Measurements from ENCODE around the gene CSNK2A1. TPM values are rescaled to one million over a fixed set of nuclear protein-coding genes. Genes with fewer than 3 reads are reported as not detected.
A peak's percentile ranks its signal among the peaks of the same experiment; 100 is the strongest.

CSNK2A1 gene
- total and polyA plus RNA-seq, 2 of the 8 experiments (the other 6 are each of a cell fraction or from before 2014, with no cell fraction given), result 117 to 260 TPM

DNA sequence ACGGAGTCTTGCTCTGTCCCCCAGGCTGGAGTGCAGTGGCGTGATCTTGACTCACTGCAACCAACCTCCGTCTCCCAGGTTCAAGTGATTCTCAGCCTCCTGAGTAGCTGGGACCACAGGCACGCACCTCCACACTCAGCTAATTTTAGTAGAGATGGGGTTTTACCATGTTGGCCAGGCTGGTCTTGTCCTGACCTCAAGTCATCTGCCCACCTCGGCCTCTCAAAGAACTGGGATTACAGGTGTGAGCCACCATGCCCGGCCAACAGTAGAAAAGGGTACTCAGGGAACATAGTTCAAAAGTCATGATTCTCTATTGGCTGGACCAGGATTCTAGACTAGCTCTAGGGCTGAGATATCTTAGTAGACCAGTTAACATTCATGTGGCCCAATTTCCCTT lies 5.6 kb downstream of the CSNK2A1 start:
- Histone ChIP-seq H3K4me3 (ENCODE audit: extremely low read depth in 1 of 4, insufficient read depth in 2 of 4, low read depth in 3 of 4, low read length in 4 of 4) (no peak overlapping the region), H3K36me3 (ENCODE audit: control insufficient read depth in 2 of 4, insufficient read depth in 4 of 4, low read length in 3 of 4) (peaks cover 0 to 7% (median 2%) of the 10 kb centered on the region in 4 experiments; a peak in 2 of 8 replicates), H3K79me1 (ENCODE audit: low read depth, low read length) (peaks cover 2% of the 10 kb centered on the region; the same call in 1 of the 2 replicates), H3K27ac (ENCODE audit: low read depth, low read length) (no peak overlapping the region), H3K14ac (ENCODE audit: insufficient read length) (no peak overlapping the region), H4K91ac (replicated peaks; ENCODE audit: insufficient read length, low read length) (no peak overlapping the region), H3K4me2 (ENCODE audit: insufficient read depth in 1 of 2, low read depth in 2 of 2, low read length in 2 of 2) (no peak overlapping the region), H3K9me3 (ENCODE audit: insufficient read depth in 2 of 2, low read depth in 1 of 2, low read length in 1 of 2) (peaks cover 0 to 4% of the 10 kb centered on the region in 2 experiments; a peak in 2 of 4 replicates), H2BK15ac (ENCODE audit: low read length) (no peak overlapping the region), H4K20me1 (replicated peaks in 1 of 2; ENCODE audit: control insufficient read depth in 1 of 2, insufficient read depth in 2 of 2, low read length in 2 of 2) (peaks cover 43 to 52% of the 10 kb centered on the region in 2 experiments), H2AK5ac (ENCODE audit: low read depth, low read length) (no peak overlapping the region), H3K23ac (ENCODE audit: insufficient read length) (no peak overlapping the region), H3K18ac (ENCODE audit: extremely low read depth, low read length) (no peak overlapping the region), H4K8ac (ENCODE audit: extremely low read depth, insufficient read depth, low read length) (no peak overlapping the region), H2BK120ac (replicated peaks; ENCODE audit: low read depth, low read length) (no peak overlapping the region), H3K4me1 (replicated peaks in 1 of 4; ENCODE audit: control insufficient read depth in 3 of 4, insufficient read depth in 4 of 4, low read length in 3 of 4) (peaks cover 2 to 13% (median 5%) of the 10 kb centered on the region in 4 experiments; a peak in 6 of 7 replicates), H2BK5ac (ENCODE audit: low read depth, low read length) (no peak overlapping the region), H3K23me2 (ENCODE audit: low read depth, low read length) (peaks cover 4% of the 10 kb centered on the region), H4K5ac (ENCODE audit: insufficient read length, low read depth, low read length) (no peak overlapping the region), H2BK12ac (ENCODE audit: low read depth, low read length) (no peak overlapping the region), H2BK20ac (ENCODE audit: low read length) (no peak overlapping the region), H3K4ac (replicated peaks; ENCODE audit: insufficient read length, low read depth, low read length) (no peak overlapping the region), H3K56ac (replicated peaks; ENCODE audit: insufficient read length, low read depth, low read length) (no peak overlapping the region), H3K27me3 (replicated peaks in 1 of 4; ENCODE audit: control insufficient read depth in 3 of 4, extremely low read depth in 1 of 4, insufficient read depth in 3 of 4, low read length in 3 of 4) (no peaks in the 10 kb centered on the region), H3K9ac (replicated peaks in 1 of 4; ENCODE audit: extremely low read depth in 1 of 4, low read depth in 3 of 4, low read length in 3 of 4) (peak overlapping the region in 1 of 4 experiments; percentile 8; a peak in 1 of 7 replicates), H2AFZ (ENCODE audit: low read length) (no peak overlapping the region), H3K79me2 (ENCODE audit: control insufficient read depth in 1 of 2, insufficient read depth in 2 of 2, low read length in 2 of 2) (peaks cover 86 to 100% of the 10 kb centered on the region in 2 experiments)
- CTCF ChIA-PET (ENCODE audit: partially characterized antibody), result interaction anchor here (0.6 kb wide), 2 partner anchors 9 to 209 kb away, joined by 3 read pairs; no protein-coding TSS in a partner anchor
- WGBS, 2 experiments (ENCODE audit: extremely low coverage in 1 of 2, insufficient coverage in 1 of 2, insufficient read length in 1 of 2, insufficient replicate concordance in 2 of 2, low coverage in 1 of 2, low lambda C conversion rate in 2 of 2, missing lambda C conversion rate in 1 of 2), result 85% methylated on average over 6 of the region's 6 CpGs; no CpG with 5 or more reads in 1 of the 2 experiments
- POLR2A ChIA-PET (ENCODE audit: partially characterized antibody), result interaction anchor here (1.3 to 4.2 kb wide), 4 partner anchors 8 to 106 kb away, joined by 5 to 15 read pairs (median 6); no protein-coding TSS in a partner anchor
- DNase-seq (ENCODE audit: low read depth in 1 of 2, low spot score in 2 of 2) (peak in 1 of 2 experiments; percentile 32), FAIRE-seq (no peak)
- TF ChIP-seq CBX8 (IDR thresholded peaks at IDR 0.05; ENCODE audit: borderline replicate concordance, low read depth, low read length) (no peak), SP4 (IDR thresholded peaks at IDR 0.05; ENCODE audit: low read length) (no peak)

Measured in H1 (cell line).